Stimulated activated CD4-positive, alpha-beta T cell treated with anti-CD3 and anti-CD28 coated beads, TNF-alpha, amount 100 ng/mL, for 1 hour (primary cell): ENCODE measurements around the gene UGP2.
"Not testable (repeated sequence)": the region's sequence is repeated elsewhere in the genome, so short reads cannot be mapped to it uniquely, and the experiment has no call there.

ENCODE experiments used
- DNase-seq, 3 donors: peaks; one replicate each; pipeline ENCODE4 v3.0.0-alpha.2; 2020; ENCODE audit warnings: low read depth in 3 of 3, low spot score in 1 of 3

Gene UGP2

GRCh38 chr2:63891488-63892030 lies 49.9 kb downstream of the UGP2 start:
- no peak for DNase-seq

- no peak for DNase-seq
These were observed 51.5 kb downstream of the UGP2 start for GRCh38 chr2:63893163-63893562.

- no peak for DNase-seq
These were observed 52.5 kb downstream of the UGP2 start for GRCh38 chr2:63894167-63894566.

GRCh38 chr2:63898839-63899238 lies 57.1 kb downstream of the UGP2 start:
- DNase-seq, result no peak

GRCh38 chr2:63899639-63900038 lies 57.9 kb downstream of the UGP2 start:
- DNase-seq, result no peak

- no peak for DNase-seq
These were observed 60.5 kb downstream of the UGP2 start for GRCh38 chr2:63902149-63902548.

- no peak for DNase-seq
These were observed 61.3 kb downstream of the UGP2 start for GRCh38 chr2:63903003-63903402.

GRCh38 chr2:63914311-63914710 lies 72.6 kb downstream of the UGP2 start:
- DNase-seq, result no peak

GRCh38 chr2:63926815-63927214 lies 85.1 kb downstream of the UGP2 start:
- no peak for DNase-seq

- not testable (repeated sequence) for DNase-seq
These were observed 90.4 kb downstream of the UGP2 start for GRCh38 chr2:63932104-63932503.
